GM19328 (cell line): Measurements from ENCODE around the gene FAM98C.

ENCODE experiments used
- ATAC-seq: cut with Tn5 transposase; IDR thresholded peaks from one replicate; pipeline ENCODE4 v1.9.1; 2021; ENCODE audit warnings: mild to moderate bottlenecking, moderate library complexity; ENCODE audit not compliant: unreplicated experiment

Gene FAM98C

DNA sequence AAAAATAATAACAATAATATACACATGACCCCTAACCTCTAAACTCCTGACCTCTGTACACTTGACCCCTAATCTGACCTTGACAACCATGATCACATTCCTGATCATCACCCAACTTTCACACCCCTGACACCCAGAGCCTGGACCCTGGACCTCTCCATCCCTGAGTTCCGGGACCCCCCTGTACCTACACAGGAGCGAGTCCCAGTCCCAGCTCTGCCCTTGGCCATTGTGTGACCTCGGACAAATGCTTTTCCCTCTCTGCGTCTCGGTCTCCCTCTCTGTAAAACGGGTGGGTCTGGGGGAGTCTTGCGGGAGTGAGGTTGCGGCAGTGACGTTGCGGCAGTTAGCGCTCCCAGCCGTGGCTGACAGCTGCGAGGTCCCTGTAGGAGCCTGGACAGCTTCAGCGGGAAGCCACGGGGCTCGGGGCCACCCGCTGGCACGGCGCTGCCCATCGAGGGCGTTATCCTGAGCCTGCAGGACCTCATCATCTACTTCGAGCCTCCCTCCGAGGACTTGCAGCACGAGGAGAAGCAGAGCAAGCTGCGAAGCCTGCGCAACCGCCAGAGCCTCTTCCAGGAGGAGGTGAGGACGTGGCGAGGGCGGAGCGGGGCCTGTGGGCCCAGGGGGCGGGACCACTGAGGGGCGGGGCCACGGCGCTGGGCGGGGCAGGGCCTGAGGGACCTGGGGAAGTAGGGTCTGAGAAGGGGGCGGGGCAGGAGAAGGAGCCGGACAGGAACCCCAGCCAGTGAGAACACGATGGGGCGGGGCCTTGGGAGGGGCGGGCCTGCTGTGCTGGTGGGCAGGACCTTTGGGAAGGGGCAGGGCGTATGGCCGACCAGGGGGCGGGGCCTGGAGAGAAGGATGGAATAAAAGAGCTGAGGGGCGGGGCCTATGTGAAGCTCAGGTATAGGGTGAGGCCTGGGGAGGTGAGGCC is 49.8 kb downstream of the FAM98C start:
- no peak for ATAC-seq

- no peak for ATAC-seq
Measured at GRCh38 chr19:38453596-38453995, 50.7 kb downstream of the FAM98C start.

GRCh38 chr19:38455031-38455430 is 52.1 kb downstream of the FAM98C start:
- ATAC-seq = no peak

GRCh38 chr19:38457202-38457601 is 54.3 kb downstream of the FAM98C start:
- ATAC-seq = no peak

- ATAC-seq = no peak
Measured at GRCh38 chr19:38457690-38458405, 55.0 kb downstream of the FAM98C start.
